ENCODE data around the gene SOD2. TPM values are rescaled to one million over a fixed set of nuclear protein-coding genes. Genes with fewer than 3 reads are reported as not detected.

The SOD2 gene
- total and polyA plus RNA-seq, 2 of the 13 experiments (the other 11 are each of a cell fraction or from before 2014, with no cell fraction given), result 304 to 309 TPM

DNA sequence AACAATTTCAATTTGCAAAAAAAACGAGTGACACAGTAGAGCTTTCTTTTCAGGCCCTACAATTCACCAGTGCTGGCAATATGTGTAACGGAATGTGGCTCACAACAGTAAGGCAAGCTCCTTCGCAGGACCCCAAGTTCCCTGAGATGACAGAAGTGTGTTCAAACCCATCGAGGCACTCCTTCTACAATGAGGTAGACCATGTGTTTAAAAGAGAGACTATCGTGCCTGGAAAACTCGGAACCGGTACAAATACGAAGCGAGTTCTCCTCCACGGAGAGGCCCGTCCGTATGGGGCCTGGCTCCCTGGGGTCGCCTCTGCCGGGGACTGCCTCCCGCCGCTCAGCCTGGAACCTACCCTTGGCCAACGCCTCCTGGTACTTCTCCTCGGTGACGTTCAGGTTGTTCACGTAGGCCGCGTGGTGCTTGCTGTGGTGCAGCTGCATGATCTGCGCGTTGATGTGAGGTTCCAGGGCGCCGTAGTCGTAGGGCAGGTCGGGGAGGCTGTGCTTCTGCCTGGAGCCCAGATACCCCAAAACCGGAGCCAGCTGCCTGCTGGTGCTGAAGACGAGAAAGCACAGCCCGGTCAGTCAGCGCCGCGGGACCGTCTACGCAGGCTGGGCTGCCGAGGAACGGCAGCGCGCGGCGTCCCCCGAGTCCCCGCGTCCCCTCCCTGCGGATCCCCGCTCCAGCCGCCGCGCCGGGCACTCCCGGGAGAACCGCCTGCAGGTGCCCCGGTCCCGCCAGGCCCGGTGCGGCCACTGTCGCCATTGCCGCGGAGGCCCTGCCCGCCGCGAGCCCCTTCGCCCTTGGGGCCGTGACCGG is 526 bp downstream of the SOD2 start (continued):
- TF ChIP-seq, protein P1, sequence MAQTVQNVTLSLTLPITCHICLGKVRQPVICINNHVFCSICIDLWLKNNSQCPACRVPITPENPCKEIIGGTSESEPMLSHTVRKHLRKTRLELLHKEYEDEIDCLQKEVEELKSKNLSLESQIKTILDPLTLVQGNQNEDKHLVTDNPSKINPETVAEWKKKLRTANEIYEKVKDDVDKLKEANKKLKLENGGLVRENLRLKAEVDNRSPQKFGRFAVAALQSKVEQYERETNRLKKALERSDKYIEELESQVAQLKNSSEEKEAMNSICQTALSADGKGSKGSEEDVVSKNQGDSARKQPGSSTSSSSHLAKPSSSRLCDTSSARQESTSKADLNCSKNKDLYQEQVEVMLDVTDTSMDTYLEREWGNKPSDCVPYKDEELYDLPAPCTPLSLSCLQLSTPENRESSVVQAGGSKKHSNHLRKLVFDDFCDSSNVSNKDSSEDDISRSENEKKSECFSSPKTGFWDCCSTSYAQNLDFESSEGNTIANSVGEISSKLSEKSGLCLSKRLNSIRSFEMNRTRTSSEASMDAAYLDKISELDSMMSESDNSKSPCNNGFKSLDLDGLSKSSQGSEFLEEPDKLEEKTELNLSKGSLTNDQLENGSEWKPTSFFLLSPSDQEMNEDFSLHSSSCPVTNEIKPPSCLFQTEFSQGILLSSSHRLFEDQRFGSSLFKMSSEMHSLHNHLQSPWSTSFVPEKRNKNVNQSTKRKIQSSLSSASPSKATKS (CRISPR knock-in tag; IDR thresholded peaks at IDR 0.05), result no peak; the same call in 1 of the 2 replicates
- no peak; the same call in 1 of the 2 replicates for TF ChIP-seq ZNF552 (CRISPR knock-in tag; IDR thresholded peaks at IDR 0.05; ENCODE audit: borderline replicate concordance)
- TF ChIP-seq ZBTB3 (CRISPR knock-in tag; IDR thresholded peaks at IDR 0.05; ENCODE audit: borderline replicate concordance, low read depth), result no peak
- TF ChIP-seq, protein P2, sequence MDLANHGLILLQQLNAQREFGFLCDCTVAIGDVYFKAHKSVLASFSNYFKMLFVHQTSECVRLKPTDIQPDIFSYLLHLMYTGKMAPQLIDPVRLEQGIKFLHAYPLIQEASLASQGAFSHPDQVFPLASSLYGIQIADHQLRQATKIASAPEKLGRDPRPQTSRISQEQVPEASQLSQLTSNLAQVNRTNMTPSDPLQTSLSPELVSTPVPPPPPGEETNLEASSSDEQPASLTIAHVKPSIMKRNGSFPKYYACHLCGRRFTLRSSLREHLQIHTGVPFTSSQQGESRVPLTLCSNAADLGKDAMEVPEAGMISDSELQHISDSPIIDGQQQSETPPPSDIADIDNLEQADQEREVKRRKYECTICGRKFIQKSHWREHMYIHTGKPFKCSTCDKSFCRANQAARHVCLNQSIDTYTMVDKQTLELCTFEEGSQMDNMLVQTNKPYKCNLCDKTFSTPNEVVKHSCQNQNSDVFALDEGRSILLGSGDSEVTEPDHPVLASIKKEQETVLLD (CRISPR knock-in tag; IDR thresholded peaks at IDR 0.05; ENCODE audit: low read depth), result no peak
- TF ChIP-seq, protein P3, sequence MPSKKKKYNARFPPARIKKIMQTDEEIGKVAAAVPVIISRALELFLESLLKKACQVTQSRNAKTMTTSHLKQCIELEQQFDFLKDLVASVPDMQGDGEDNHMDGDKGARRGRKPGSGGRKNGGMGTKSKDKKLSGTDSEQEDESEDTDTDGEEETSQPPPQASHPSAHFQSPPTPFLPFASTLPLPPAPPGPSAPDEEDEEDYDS (CRISPR knock-in tag; IDR thresholded peaks at IDR 0.05), result no peak; the same call in 1 of the 2 replicates
- TF ChIP-seq, protein P4, sequence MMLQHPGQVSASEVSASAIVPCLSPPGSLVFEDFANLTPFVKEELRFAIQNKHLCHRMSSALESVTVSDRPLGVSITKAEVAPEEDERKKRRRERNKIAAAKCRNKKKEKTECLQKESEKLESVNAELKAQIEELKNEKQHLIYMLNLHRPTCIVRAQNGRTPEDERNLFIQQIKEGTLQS (CRISPR knock-in tag; IDR thresholded peaks at IDR 0.05), result no peak
- TF ChIP-seq ZNF251 (CRISPR knock-in tag; IDR thresholded peaks at IDR 0.05), result no peak
- TF ChIP-seq HOXA5 (CRISPR knock-in tag; IDR thresholded peaks at IDR 0.05), result 0 out of 2 replicates have a peak, but pooled peaks have one; percentile 1
- no peak for TF ChIP-seq GFI1 (CRISPR knock-in tag; IDR thresholded peaks at IDR 0.05; ENCODE audit: borderline replicate concordance)
- TF ChIP-seq SIX4 (CRISPR knock-in tag; IDR thresholded peaks at IDR 0.05), result peak; percentile 5; the same call in 1 of the 2 replicates
- TF ChIP-seq, protein P5, sequence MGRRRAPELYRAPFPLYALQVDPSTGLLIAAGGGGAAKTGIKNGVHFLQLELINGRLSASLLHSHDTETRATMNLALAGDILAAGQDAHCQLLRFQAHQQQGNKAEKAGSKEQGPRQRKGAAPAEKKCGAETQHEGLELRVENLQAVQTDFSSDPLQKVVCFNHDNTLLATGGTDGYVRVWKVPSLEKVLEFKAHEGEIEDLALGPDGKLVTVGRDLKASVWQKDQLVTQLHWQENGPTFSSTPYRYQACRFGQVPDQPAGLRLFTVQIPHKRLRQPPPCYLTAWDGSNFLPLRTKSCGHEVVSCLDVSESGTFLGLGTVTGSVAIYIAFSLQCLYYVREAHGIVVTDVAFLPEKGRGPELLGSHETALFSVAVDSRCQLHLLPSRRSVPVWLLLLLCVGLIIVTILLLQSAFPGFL (CRISPR knock-in tag; IDR thresholded peaks at IDR 0.05), result no peak
- no peak for TF ChIP-seq ZNF589 (CRISPR knock-in tag; conservative IDR thresholded peaks at IDR 0.05)
- 0 out of 2 replicates have a peak, but pooled peaks have one; percentile 86 for TF ChIP-seq TP53 (CRISPR knock-in tag; conservative IDR thresholded peaks at IDR 0.05)
- TF ChIP-seq ZNF746 (CRISPR knock-in tag; IDR thresholded peaks at IDR 0.05), result no peak; the same call in 1 of the 2 replicates
- TF ChIP-seq, protein P6, sequence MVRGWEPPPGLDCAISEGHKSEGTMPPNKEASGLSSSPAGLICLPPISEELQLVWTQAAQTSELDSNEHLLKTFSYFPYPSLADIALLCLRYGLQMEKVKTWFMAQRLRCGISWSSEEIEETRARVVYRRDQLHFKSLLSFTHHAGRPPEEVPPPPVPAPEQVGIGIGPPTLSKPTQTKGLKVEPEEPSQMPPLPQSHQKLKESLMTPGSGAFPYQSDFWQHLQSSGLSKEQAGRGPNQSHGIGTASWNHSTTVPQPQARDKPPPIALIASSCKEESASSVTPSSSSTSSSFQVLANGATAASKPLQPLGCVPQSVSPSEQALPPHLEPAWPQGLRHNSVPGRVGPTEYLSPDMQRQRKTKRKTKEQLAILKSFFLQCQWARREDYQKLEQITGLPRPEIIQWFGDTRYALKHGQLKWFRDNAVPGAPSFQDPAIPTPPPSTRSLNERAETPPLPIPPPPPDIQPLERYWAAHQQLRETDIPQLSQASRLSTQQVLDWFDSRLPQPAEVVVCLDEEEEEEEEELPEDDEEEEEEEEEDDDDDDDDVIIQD (CRISPR knock-in tag; IDR thresholded peaks at IDR 0.05; ENCODE audit: low read depth), result no peak
- TF ChIP-seq ZNF383 (CRISPR knock-in tag; IDR thresholded peaks at IDR 0.05; ENCODE audit: borderline replicate concordance), result peak; percentile 48; the same call in 1 of the 2 replicates
- TF ChIP-seq, protein P7, sequence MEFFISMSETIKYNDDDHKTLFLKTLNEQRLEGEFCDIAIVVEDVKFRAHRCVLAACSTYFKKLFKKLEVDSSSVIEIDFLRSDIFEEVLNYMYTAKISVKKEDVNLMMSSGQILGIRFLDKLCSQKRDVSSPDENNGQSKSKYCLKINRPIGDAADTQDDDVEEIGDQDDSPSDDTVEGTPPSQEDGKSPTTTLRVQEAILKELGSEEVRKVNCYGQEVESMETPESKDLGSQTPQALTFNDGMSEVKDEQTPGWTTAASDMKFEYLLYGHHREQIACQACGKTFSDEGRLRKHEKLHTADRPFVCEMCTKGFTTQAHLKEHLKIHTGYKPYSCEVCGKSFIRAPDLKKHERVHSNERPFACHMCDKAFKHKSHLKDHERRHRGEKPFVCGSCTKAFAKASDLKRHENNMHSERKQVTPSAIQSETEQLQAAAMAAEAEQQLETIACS (CRISPR knock-in tag; IDR thresholded peaks at IDR 0.05), result peak; percentile 25
- TF ChIP-seq, protein P8, sequence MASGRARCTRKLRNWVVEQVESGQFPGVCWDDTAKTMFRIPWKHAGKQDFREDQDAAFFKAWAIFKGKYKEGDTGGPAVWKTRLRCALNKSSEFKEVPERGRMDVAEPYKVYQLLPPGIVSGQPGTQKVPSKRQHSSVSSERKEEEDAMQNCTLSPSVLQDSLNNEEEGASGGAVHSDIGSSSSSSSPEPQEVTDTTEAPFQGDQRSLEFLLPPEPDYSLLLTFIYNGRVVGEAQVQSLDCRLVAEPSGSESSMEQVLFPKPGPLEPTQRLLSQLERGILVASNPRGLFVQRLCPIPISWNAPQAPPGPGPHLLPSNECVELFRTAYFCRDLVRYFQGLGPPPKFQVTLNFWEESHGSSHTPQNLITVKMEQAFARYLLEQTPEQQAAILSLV (CRISPR knock-in tag; IDR thresholded peaks at IDR 0.05; ENCODE audit: borderline replicate concordance), result no peak
